OCI-LY1 (cell line): ENCODE results near the gene DOCK1.

Experiments used
- H2AFZ ChIP-seq: fragments of 200-600 bp; sonication (generic), shearing (Covaris generic); 2 replicates; pipeline ENCODE4 v1.6.0; 2014; ENCODE audit warnings: antibody characterized with exemption, mild to moderate bottlenecking, low read length
- H3F3A ChIP-seq: fragments of 200-600 bp; sonication (generic), shearing (Covaris generic); 2 replicates; pipeline ENCODE4 v1.6.0; 2014; ENCODE audit warnings: mild to moderate bottlenecking, antibody characterized with exemption, low read length, moderate library complexity; ENCODE audit not compliant: insufficient read depth
- H3K27ac ChIP-seq: fragments of 200-600 bp; sonication (generic); 2 replicates; pipeline ENCODE4 v1.5.1; 2014; ENCODE audit warnings: low read length, mixed run types, mild to moderate bottlenecking, low read depth; ENCODE audit not compliant: poor library complexity, severe bottlenecking
- H3K27me3 ChIP-seq: fragments of 200-600 bp; sonication (generic); 2 replicates; pipeline ENCODE4 v1.6.0; 2014; ENCODE audit warnings: antibody characterized with exemption, mild to moderate bottlenecking, low read length, moderate library complexity; ENCODE audit not compliant: insufficient read depth
- H3K36me3 ChIP-seq: fragments of 200-600 bp; sonication (generic); 2 replicates; pipeline ENCODE4 v1.6.1; 2014; ENCODE audit warnings: mild to moderate bottlenecking, antibody characterized with exemption, low read length, moderate library complexity, mixed read lengths; ENCODE audit not compliant: insufficient read depth
- H3K4me1 ChIP-seq: fragments of 200-600 bp; sonication (generic); 2 replicates; pipeline ENCODE4 v1.5.1; 2014; ENCODE audit warnings: mild to moderate bottlenecking, low read length, moderate library complexity; ENCODE audit not compliant: insufficient read depth, severe bottlenecking
- H3K4me2 ChIP-seq: fragments of 200-600 bp; sonication (generic), shearing (Covaris generic); 2 replicates; pipeline ENCODE4 v1.6.1; 2014; ENCODE audit warnings: low read length
- H3K4me3 ChIP-seq: fragments of 200-600 bp; sonication (generic); 2 replicates; pipeline ENCODE4 v1.5.1; 2014; ENCODE audit warnings: low read length, low read depth, mild to moderate bottlenecking, mixed read lengths; ENCODE audit not compliant: poor library complexity, severe bottlenecking
- H3K79me2 ChIP-seq: fragments of 200-600 bp; shearing (Covaris generic); 2 replicates; pipeline ENCODE4 v1.6.1; 2016; ENCODE audit warnings: mixed run types, low read length, mixed read lengths; ENCODE audit not compliant: insufficient read depth
- H3K9ac ChIP-seq: fragments of 200-600 bp; sonication (generic), shearing (Covaris generic); 2 replicates; pipeline ENCODE4 v1.6.1; 2014; ENCODE audit warnings: mild to moderate bottlenecking, low read length, mixed read lengths
- H3K9me2 ChIP-seq: fragments of 200-600 bp; sonication (generic), shearing (Covaris generic); 2 replicates; pipeline ENCODE4 v1.6.1; 2014; ENCODE audit warnings: low read depth, mild to moderate bottlenecking, low read length, mixed read lengths
- H3K9me3 ChIP-seq: fragments of 200-600 bp; shearing (Covaris generic); 2 replicates; pipeline ENCODE4 v1.6.1; 2014; ENCODE audit warnings: low read length, mixed read lengths
- H4K20me1 ChIP-seq: fragments of 200-600 bp; sonication (generic), shearing (Covaris generic); 2 replicates; pipeline ENCODE4 v1.6.0; 2016; ENCODE audit warnings: mild to moderate bottlenecking, low read length; ENCODE audit not compliant: insufficient read depth
- CTCF ChIP-seq: fragments of 200-600 bp; sonication (generic), shearing (Covaris generic); IDR thresholded peaks from 2 replicates; pipeline ENCODE4 v1.5.1; 2017; ENCODE audit warnings: mild to moderate bottlenecking, antibody characterized with exemption, low read length, moderate library complexity, mixed read lengths
- EZH2 ChIP-seq: fragments of 200-600 bp; sonication (generic), shearing (Covaris generic); IDR thresholded peaks from 2 replicates; pipeline ENCODE4 v1.8.0; 2017; ENCODE audit warnings: borderline replicate concordance, mixed run types, mild to moderate bottlenecking, antibody characterized with exemption, low read length, moderate library complexity, mixed read lengths

Gene DOCK1

GRCh38 chr10:127435246-127435645 is 530.0 kb downstream of the DOCK1 start:
- Histone ChIP-seq H3K27me3 (0 out of 2 replicates have a peak, but pooled peaks cover under 1% of the 10 kb centered on the region), H3K4me3 (no peak overlapping the region), H3F3A (no peaks in the 10 kb centered on the region), H3K4me1 (no peaks in the 10 kb centered on the region), H3K9me3 (no peaks in the 10 kb centered on the region), H3K9ac (no peak overlapping the region), H2AFZ (no peak overlapping the region), H3K9me2 (no peaks in the 10 kb centered on the region), H3K4me2 (no peak overlapping the region), H3K27ac (no peak overlapping the region), H4K20me1 (no peaks in the 10 kb centered on the region), H3K79me2 (no peaks in the 10 kb centered on the region), H3K36me3 (no peaks in the 10 kb centered on the region)
- TF ChIP-seq CTCF (no peak), EZH2 (no peak)

GRCh38 chr10:127440371-127440770 is 535.1 kb downstream of the DOCK1 start:
- no peaks in the 10 kb centered on the region for H3K9me2 ChIP-seq
- no peaks in the 10 kb centered on the region for H3K36me3 ChIP-seq
- H4K20me1 ChIP-seq = no peaks in the 10 kb centered on the region
- no peak overlapping the region for H3K4me3 ChIP-seq
- TF ChIP-seq EZH2 (no peak), CTCF (no peak)
- H3F3A ChIP-seq = no peaks in the 10 kb centered on the region
- no peak overlapping the region for H2AFZ ChIP-seq
- no peaks in the 10 kb centered on the region for H3K9me3 ChIP-seq
- H3K9ac ChIP-seq = no peak overlapping the region
- no peaks in the 10 kb centered on the region for H3K79me2 ChIP-seq
- 0 out of 2 replicates have a peak, but pooled peaks cover 5% of the 10 kb centered on the region for H3K27me3 ChIP-seq
- H3K4me1 ChIP-seq = no peaks in the 10 kb centered on the region
- no peak overlapping the region for H3K27ac ChIP-seq
- H3K4me2 ChIP-seq = no peak overlapping the region

- TF ChIP-seq EZH2 (no peak), CTCF (no peak)
- Histone ChIP-seq H3K4me2 (no peak overlapping the region), H3K36me3 (no peaks in the 10 kb centered on the region)
Observed at GRCh38 chr10:127441350-127442219, 536.4 kb downstream of the DOCK1 start.

More at GRCh38 chr10:127441350-127442219, 536.4 kb downstream of the DOCK1 start:
- Histone ChIP-seq H3K27me3 (0 out of 2 replicates have a peak, but pooled peaks cover 5% of the 10 kb centered on the region), H3K4me1 (no peaks in the 10 kb centered on the region), H3K27ac (no peak overlapping the region), H3K9me2 (no peaks in the 10 kb centered on the region), H3K4me3 (no peak overlapping the region), H3K79me2 (no peaks in the 10 kb centered on the region), H2AFZ (no peak overlapping the region), H3K9me3 (no peaks in the 10 kb centered on the region), H3K9ac (no peak overlapping the region), H4K20me1 (no peaks in the 10 kb centered on the region), H3F3A (no peaks in the 10 kb centered on the region)
